GM12865 (cell line): ENCODE data around the gene MINDY3.

ENCODE experiments used
- DNase-seq: peaks from one replicate; pipeline ENCODE4 v3.0.0; 2010; ENCODE audit warnings: low read depth
- H3K4me3 ChIP-seq: 2 replicates; pipeline ENCODE4 v1.5.1; 2011; ENCODE audit warnings: mild to moderate bottlenecking, low read depth, low read length, control low read depth
- TF ChIP-seq, protein P1 (sequence below): IDR thresholded peaks from 2 replicates; pipeline ENCODE4 v1.5.1; 2011; ENCODE audit warnings: low read length, control low read depth, low read depth, inconsistent platforms; ENCODE audit not compliant: insufficient read depth; ENCODE audit errors: missing control alignments

MINDY3 gene

GRCh38 chr10:15859906-15860691 lies at the start of gene MINDY3:
TSS of gene MINDY3 (minus strand) at chr10:15860507. CDS start at chr10:15860299, 208 bp downstream.
- TF ChIP-seq, protein P1, sequence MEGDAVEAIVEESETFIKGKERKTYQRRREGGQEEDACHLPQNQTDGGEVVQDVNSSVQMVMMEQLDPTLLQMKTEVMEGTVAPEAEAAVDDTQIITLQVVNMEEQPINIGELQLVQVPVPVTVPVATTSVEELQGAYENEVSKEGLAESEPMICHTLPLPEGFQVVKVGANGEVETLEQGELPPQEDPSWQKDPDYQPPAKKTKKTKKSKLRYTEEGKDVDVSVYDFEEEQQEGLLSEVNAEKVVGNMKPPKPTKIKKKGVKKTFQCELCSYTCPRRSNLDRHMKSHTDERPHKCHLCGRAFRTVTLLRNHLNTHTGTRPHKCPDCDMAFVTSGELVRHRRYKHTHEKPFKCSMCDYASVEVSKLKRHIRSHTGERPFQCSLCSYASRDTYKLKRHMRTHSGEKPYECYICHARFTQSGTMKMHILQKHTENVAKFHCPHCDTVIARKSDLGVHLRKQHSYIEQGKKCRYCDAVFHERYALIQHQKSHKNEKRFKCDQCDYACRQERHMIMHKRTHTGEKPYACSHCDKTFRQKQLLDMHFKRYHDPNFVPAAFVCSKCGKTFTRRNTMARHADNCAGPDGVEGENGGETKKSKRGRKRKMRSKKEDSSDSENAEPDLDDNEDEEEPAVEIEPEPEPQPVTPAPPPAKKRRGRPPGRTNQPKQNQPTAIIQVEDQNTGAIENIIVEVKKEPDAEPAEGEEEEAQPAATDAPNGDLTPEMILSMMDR, result no peak
- peak within 1 kb of the TSS; percentile 96 for H3K4me3 ChIP-seq
- peak; percentile 90 for DNase-seq

GRCh38 chr10:15901889-15902288 lies 41.6 kb upstream of the MINDY3 start:
- TF ChIP-seq, protein P1, result no peak
- no peak overlapping the region for H3K4me3 ChIP-seq
- DNase-seq, result no peak

DNA sequence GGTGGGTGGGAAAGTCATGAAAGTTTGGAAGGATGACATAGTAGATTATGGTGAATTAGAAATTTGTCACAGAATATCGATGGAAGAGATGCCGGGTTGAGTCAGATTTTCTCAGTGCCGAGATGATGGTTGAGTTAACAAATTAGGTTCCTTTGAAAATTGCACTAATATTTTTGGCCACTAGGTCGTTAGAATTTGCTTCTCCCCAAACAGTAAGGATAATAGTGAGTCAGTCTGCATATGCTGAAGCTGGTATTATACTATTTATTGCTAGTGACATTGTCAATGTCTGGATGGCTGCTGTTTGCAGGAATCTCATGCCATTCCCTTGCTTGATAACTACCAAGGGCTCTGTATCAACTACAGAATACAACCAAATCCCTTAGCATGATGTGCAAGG lies 37.7 kb upstream of the MINDY3 start:
- DNase-seq, result peak; percentile 3
- TF ChIP-seq, protein P1, result peak; percentile 27
- H3K4me3 ChIP-seq, result no peak overlapping the region

GRCh38 chr10:15897287-15897686 lies 37.0 kb upstream of the MINDY3 start:
- H3K4me3 ChIP-seq, result no peak overlapping the region
- TF ChIP-seq, protein P1, result no peak
- no peak for DNase-seq

DNA sequence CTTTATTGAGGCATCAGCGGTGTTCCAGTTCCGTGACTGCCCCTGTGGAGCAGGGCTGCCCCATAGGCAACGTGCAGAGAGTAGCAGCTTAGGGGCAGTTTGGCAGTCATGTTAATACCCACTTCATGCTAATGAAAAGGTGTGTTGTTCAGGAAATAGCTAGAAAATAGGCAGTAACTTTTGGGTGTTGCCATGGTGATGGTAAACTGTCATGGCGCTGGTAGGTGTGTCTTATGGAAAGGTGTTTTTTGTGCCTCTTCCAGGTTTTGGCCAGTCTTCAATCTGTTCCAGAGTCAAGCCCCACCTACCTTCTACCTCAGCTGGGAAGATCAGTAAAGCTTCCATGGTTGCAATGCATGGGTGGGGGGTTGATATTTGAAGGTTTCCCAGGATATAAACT lies 36.3 kb upstream of the MINDY3 start:
- DNase-seq, result no peak
- TF ChIP-seq, protein P1, result no peak
- H3K4me3 ChIP-seq, result no peak overlapping the region

GRCh38 chr10:15884447-15884846 lies 24.1 kb upstream of the MINDY3 start:
- TF ChIP-seq, protein P1, result no peak
- H3K4me3 ChIP-seq, result no peak overlapping the region
- DNase-seq, result no peak

- no peak overlapping the region for H3K4me3 ChIP-seq
- DNase-seq, result no peak
- TF ChIP-seq, protein P1, result no peak
Measured at GRCh38 chr10:15881542-15881941, 21.2 kb upstream of the MINDY3 start.
